ENCODE measurements around the gene CPNE9.

- TF ChIP-seq RAD21 (IDR thresholded peaks at IDR 0.05 in 1 of 2, conservative IDR thresholded peaks at IDR 0.05 in 1 of 2; ENCODE audit: low read depth in 2 of 2, low read length in 2 of 2) (no peak), CTCF (IDR thresholded peaks at IDR 0.05; ENCODE audit: control extremely low read depth in 1 of 3, insufficient read depth in 1 of 3, low read depth in 1 of 3, low read length in 3 of 3) (no peak), SIN3A (conservative IDR thresholded peaks at IDR 0.05 in 1 of 2, IDR thresholded peaks at IDR 0.05 in 1 of 2; ENCODE audit: low read depth in 1 of 2, low read length in 2 of 2) (no peak), POLR2AphosphoS5 (IDR thresholded peaks at IDR 0.05; ENCODE audit: low read depth, low read length) (no peak), POLR2A (IDR thresholded peaks at IDR 0.05; ENCODE audit: control extremely low read depth in 1 of 2, low read depth in 2 of 2, low read length in 2 of 2) (no peak), GTF2F1 (IDR thresholded peaks at IDR 0.05; ENCODE audit: borderline replicate concordance, low read depth, low read length) (no peak), TAF1 (IDR thresholded peaks at IDR 0.05; ENCODE audit: low read depth, low read length) (no peak), EP300 (IDR thresholded peaks at IDR 0.05; ENCODE audit: borderline replicate concordance in 1 of 2, low read depth in 2 of 2, low read length in 2 of 2) (no peak), HDAC2 (IDR thresholded peaks at IDR 0.05; ENCODE audit: borderline replicate concordance in 1 of 2, low read depth in 2 of 2, low read length in 2 of 2) (no peak), ZNF274 (IDR thresholded peaks at IDR 0.05; ENCODE audit: borderline replicate concordance, extremely low read depth, low read length) (no peak)
Measured at GRCh38 chr3:9695746-9696145, 7.9 kb upstream of the CPNE9 start.
